Measurements from ENCODE around the gene RPH3AL.
"Not testable (repeated sequence)": the region's sequence is repeated elsewhere in the genome, so short reads cannot be mapped to it uniquely, and the experiment has no call there.

RPH3AL gene

DNA sequence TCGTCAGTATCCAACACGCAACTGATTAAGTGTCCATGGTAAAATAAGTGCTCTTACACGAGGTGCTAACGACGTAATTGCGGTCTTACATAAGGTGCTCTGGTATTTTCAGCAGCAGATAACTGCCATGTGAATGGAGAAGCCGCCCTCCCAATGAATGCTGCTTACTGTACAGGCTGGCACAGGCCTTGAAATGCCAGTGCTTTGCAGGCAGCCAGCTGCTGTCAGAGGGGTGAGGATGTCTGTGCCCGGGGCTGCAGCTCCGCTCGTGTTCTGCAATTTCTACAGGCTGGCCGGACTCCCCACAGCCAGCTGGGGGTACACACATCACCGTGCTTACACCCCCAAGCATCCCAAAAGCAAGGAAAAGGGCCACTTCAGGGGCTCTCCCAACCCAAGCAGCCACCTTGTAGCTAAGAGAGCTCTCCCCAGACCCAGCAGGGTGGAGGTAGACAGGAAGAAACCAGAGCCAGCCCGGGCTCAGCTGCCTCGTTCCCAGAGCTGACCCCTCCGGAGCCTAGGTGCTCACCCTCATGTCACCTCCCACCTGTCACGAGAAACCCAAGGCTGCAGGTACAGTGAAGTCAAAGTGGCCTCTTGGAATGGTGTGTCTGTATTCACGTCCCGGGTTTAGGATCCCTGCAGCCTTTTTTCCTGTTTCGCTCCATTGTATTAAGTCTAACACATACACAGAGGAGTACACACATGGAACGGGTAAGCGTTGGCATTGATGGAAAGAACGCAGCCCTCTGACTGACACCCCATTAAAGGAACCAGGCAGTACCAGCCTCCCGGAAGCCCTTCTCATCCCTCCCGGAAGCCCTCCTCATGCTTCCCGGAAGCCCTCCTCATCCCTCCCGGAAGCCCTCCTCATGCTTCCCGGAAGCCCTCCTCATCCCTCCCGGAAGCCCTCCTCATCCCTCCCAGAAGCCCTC, 27.2 kb upstream of the RPH3AL start:
- DNase-seq = no peak

- no peak for DNase-seq
Measured at GRCh38 chr17:378068-378467, 25.5 kb upstream of the RPH3AL start.

DNA sequence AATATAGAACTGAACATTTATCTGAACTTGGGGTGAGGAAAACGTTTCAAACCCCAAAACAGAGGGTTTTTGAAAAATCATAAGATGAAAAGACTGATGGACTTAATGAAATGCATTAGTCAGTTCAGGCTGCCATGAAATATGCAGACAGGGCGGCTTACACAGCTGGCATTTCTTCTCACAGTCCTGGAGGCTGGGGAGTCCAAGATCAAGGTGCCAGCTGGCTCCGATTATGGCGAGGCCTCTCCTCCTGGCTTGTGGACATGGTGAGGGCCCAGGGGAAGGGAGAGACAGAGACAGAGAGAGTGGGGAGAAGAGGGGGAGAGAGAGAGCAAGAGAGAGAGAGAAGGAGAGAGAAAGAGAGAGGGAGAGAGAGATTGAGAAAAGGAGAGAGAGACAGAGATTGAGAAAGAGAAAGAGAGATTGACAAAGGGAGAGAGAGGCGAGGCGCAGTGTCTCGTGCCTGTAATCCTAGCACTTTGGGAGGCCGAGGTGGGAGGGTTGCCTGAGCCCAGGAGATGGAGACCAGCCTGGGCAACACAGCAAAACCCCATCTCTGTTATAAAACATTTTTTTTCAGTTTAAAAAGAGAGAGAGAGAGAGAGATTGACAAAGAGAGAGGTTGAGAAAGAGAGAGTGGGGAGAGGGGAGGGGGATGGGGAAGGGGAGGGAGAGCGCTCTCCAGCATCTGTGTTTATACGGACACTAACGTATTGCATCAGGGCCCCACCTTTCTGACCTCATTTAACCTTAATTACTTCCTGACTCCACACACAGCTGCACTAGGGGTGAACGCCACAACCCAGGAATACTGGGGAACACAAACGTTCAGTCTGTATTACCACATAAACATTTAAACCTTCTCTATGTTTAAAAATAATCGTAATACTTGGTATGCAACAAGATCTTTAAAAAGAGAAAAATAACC, 24.6 kb upstream of the RPH3AL start:
- no peak for DNase-seq

DNA sequence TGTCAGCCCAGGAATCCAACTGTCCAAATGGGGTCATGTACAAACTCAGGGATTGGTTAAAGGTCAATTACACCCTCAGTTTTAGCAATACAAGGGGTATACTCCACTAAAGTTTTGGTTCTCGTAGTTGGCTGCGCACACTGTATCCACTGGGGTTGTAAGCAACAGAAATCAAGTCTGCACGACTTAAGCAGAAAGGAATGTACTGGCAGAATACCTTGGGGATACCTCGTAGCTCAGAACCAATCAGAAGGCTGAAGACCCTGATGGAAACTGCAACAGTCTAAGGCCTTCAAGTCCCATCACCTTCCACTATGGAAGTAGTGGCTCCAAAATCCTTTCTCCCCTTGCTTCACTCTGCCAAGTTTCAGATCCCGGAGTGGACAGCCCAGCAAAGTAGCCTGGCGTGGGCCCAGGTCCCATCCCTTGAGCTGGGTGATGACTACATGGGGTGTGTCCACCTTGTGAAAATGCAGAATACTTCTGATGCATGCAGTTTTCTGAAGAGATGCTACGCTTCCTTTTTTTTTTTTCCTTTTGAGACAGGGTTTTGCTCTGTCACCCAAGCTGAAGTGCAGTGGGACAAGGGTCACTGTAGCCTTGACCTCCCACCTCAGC, 21.1 kb upstream of the RPH3AL start:
- no peak for DNase-seq

GRCh38 chr17:372157-373152, 19.8 kb upstream of the RPH3AL start:
- DNase-seq = no peak

GRCh38 chr17:371583-371982, 19.0 kb upstream of the RPH3AL start:
- DNase-seq = no peak

- DNase-seq = not testable (repeated sequence)
Measured at GRCh38 chr17:367656-368055, 15.0 kb upstream of the RPH3AL start.

DNA sequence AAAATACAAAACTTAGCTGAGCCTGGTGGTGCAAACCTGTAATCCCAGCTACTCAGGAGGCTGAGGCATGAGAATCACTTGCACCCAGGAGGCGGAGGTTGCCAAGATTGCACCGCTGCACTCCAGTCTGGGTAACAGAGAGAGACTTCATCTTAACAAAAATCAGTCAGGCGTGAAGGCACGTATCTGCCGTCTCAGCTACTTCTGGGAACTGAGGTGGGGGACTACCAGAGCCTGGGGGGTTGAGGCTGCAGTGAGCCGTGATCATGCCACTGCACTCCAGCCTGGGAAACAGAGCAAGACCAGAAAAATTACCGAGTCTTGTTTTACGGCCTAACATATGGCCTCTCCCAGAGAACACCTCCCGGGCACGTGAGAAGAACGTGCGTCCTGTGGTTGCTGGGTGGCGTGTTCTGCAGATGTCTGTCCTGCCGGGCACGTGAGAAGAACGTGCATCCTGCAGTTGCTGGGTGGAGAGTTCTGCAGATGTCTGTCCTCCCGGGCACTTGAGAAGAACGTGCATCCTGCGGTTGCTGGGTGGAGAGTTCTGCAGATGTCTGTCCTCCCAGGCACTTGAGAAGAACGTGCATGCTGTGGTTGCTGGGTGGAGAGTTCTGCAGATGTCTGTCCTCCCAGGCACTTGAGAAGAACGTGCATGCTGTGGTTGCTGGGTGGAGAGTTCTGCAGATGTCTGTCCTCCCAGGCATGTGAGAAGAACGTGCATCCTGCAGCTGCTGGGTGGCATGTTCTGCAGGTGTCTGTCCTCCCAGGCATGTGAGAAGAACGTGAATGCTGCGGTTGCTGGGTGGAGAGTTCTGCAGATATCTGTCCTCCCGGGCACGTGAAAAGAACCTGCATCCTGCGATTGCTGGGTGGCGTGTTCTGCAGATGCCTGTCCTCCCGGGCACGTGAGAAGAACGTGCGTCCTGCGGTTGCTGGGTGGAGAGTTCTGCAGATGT, 14.3 kb upstream of the RPH3AL start:
- not testable (repeated sequence) for DNase-seq

- DNase-seq = no peak
Measured at GRCh38 chr17:364766-365165, 12.2 kb upstream of the RPH3AL start.

DNA sequence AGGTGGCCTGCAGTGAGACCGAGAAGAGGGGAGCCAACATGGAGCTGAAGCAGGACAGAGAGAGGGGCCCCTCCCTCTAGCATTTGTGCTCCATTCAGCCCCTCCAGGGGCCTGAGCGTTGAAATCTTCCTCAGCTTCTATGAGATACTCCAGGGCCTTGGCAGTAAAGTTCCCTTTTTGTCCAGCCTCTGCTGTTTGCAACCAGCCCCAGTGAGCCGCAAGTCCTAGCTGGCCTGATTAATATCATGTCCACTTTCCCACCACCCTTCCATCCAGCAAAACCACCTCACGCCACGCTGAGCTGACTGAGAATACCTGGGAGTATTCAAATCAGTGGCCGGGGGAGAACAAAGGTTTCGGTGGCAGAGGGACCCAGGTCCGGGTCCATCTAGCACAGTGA, 11.7 kb upstream of the RPH3AL start:
- DNase-seq = no peak

GRCh38 chr17:362721-363120, 10.1 kb upstream of the RPH3AL start:
- no peak for DNase-seq

DNA sequence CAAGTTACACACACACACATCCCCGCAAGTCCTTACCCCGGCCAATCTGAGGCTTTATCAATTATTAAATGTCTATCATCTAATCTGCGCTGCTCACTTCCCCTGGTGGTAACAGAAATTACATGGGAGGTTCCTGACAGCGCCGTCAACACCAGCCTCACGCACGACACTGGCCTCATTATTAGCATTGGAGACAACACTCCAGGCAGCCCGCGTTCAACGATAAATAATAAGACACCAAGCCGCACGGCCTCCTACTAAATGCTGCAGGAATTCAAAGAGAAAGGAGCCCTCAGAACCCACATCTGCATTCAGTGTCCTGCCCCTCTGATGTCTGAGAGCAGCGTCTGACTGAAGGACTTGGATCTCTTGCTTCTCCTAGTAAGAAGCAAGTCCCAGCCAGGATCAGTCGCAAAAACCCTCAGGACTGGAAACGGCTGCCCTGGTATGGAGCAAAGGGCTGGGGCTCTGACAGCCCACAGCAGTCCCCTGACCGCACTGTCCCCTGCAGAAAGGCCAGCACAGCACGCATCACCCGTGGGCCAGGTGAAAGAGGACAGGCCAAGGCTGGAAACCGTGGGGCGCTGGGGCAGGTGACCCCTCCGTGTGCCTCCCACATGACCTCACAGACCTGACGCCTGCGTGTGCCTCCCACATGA, 7.6 kb upstream of the RPH3AL start:
- no peak for DNase-seq

- no peak for DNase-seq
Measured at GRCh38 chr17:358491-359151, 6.0 kb upstream of the RPH3AL start.

- no peak for DNase-seq
Measured at GRCh38 chr17:357644-358043, 5.0 kb upstream of the RPH3AL start.

GRCh38 chr17:356671-357434, 4.2 kb upstream of the RPH3AL start:
- no peak for DNase-seq

DNA sequence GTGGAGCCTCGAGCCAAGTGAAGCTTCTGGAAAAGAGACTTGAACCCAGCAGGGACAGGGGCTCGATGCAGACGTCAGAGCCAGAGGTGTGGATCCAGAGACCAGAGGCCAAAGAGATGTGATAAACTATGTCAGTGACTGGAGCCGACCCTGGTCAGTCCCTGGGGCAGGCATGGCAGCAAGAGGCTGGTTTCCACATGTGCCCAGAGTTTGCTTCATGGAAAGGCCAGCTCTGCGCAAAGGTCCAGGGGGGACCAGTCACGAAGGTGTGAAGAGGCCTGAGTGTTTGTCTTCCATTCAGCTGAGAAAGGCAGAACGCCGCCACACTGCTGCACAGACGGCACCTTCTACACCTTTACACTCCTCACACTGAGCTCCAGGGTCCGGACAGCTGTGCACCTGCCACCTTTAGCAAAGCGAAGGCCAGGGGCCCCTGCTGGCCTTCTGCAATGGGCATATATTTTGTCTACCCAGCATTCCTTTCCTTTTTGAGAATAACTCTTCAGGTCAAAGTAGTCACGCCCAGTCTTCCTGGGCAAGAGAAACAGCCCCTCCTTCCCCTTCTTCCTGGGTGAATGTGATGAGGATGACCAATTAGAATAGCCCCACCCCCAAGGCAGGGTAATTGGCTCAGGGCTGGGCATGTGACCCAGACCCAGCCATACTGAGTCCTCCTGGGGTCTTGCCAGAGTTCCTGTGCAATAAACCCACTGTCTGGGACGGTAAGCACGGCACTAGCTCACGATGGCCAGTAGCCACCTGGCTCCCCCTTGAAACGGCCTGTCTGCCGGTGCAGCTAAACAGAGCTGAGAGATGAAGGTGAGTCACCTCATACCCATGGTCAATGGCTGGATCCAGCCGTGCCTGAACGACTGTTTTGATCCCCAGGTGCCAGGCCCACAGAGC, 2.3 kb upstream of the RPH3AL start:
- no peak for DNase-seq

DNA sequence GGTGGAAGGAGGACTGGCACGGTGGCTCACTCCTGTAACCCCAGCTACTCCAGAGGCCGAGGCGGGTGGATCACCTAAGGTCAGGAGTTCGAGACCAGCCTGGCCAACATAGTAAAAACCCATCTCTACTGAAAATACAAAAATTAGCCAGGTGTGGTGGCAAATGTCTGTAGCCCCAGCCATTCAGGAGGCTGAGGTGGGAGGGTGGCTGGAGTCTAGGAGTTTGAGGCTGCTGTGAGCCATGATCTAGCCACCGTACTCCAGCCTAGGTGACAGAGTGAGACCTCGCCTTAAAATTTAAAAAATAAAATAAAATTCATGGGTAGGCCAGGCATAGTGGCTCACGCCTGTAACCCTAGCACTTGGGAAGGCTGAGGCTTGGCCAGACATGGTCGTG, 1.2 kb upstream of the RPH3AL start:
- DNase-seq = no peak
